Stimulated activated CD8-positive, alpha-beta memory T cell treated with anti-CD3 and anti-CD28 coated beads, Interleukin-12 subunit alpha, Interleukin-12 subunit beta, amount 100 ng/mL, for 4 hours (primary cell): Measurements from ENCODE around the gene GRN.
"Not testable (repeated sequence)": the region's sequence is repeated elsewhere in the genome, so short reads cannot be mapped to it uniquely, and the experiment has no call there.

Experiments
- DNase-seq: peaks from one replicate; pipeline ENCODE4 v3.0.0-alpha.2; 2020; ENCODE audit warnings: low read depth

Gene GRN

GRCh38 chr17:44383363-44383762 lies 38.3 kb downstream of the GRN start:
- DNase-seq, result no peak

GRCh38 chr17:44383861-44384260 lies 38.8 kb downstream of the GRN start:
- no peak for DNase-seq

GRCh38 chr17:44384281-44384822 lies 39.2 kb downstream of the GRN start:
- DNase-seq, result no peak

GRCh38 chr17:44384823-44385286 lies 39.8 kb downstream of the GRN start:
- DNase-seq, result no peak

- peak; percentile 69 for DNase-seq
These were observed 40.4 kb downstream of the GRN start for GRCh38 chr17:44385287-44386181.

- no peak for DNase-seq
These were observed 41.1 kb downstream of the GRN start for GRCh38 chr17:44386182-44386525.

- no peak for DNase-seq
These were observed 42.7 kb downstream of the GRN start for GRCh38 chr17:44387804-44388203.

GRCh38 chr17:44389281-44389680 lies 44.2 kb downstream of the GRN start, which contains the start of gene ITGA2B:
Gene ITGA2B (minus strand): TSS chr17:44389649. CDS start chr17:44389473, 176 bp downstream.
- no peak for DNase-seq

- DNase-seq, result no peak
These were observed 44.7 kb downstream of the GRN start for GRCh38 chr17:44389723-44390202.

GRCh38 chr17:44390250-44390870 lies 45.3 kb downstream of the GRN start:
- no peak for DNase-seq

GRCh38 chr17:44394112-44394511 lies 49.0 kb downstream of the GRN start:
- DNase-seq, result not testable (repeated sequence)

- no peak for DNase-seq
These were observed 49.7 kb downstream of the GRN start for GRCh38 chr17:44394833-44395232.

- no peak for DNase-seq
These were observed 51.8 kb downstream of the GRN start for GRCh38 chr17:44396946-44397345.

- no peak for DNase-seq
These were observed 52.7 kb downstream of the GRN start for GRCh38 chr17:44397479-44398440.

GRCh38 chr17:44398692-44399691 lies 53.9 kb downstream of the GRN start:
- DNase-seq, result no peak

- DNase-seq, result no peak
These were observed 55.2 kb downstream of the GRN start for GRCh38 chr17:44400226-44400847.
